ENCODE measurements around the gene BACH2. TPM values are rescaled to one million over a fixed set of nuclear protein-coding genes. Genes with fewer than 3 reads are reported as not detected.

BACH2 gene
- total RNA-seq, 1 donor from 2014 or later = 3.9 TPM

DNA sequence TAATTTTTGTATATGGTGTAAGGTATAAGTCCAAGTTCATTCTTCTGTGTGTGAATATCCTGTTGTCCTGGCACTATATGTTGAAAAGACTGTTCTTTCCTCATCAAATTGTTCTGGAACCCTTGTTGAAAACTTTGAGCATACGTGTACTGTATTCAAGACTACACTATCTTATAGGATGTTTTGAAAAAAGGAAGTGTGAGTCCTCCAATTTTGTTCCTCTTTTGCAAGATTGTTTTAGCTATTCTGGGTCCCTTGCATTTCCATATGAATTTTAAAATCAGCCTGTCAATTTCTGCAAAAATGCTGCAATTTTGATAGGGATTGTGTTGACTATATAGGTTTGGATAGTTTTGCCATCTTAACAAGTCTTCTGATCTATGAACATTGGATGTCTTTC, 195.2 kb downstream of the BACH2 start:
- no peaks in the 10 kb centered on the region for H3K36me3 ChIP-seq
- DNase-seq (ENCODE audit: low spot score) = no peak
- Mint-ChIP-seq H3K9me3 (peaks cover 10% of the 10 kb centered on the region), H3K27me3 (ENCODE audit: insufficient read depth, low read depth) (no peaks in the 10 kb centered on the region), H3K27ac (no peak overlapping the region), H3K36me3 (peaks cover 6% of the 10 kb centered on the region), H3K4me1 (peaks cover 12% of the 10 kb centered on the region), H3K4me3 (no peak overlapping the region)
- no peaks in the 10 kb centered on the region for H3K4me1 ChIP-seq
- TF ChIP-seq EZH2 (IDR thresholded peaks at IDR 0.05) (no peak), EZH2phosphoT487 (IDR thresholded peaks at IDR 0.05) (no peak)
- TF ChIP-seq, protein P1, sequence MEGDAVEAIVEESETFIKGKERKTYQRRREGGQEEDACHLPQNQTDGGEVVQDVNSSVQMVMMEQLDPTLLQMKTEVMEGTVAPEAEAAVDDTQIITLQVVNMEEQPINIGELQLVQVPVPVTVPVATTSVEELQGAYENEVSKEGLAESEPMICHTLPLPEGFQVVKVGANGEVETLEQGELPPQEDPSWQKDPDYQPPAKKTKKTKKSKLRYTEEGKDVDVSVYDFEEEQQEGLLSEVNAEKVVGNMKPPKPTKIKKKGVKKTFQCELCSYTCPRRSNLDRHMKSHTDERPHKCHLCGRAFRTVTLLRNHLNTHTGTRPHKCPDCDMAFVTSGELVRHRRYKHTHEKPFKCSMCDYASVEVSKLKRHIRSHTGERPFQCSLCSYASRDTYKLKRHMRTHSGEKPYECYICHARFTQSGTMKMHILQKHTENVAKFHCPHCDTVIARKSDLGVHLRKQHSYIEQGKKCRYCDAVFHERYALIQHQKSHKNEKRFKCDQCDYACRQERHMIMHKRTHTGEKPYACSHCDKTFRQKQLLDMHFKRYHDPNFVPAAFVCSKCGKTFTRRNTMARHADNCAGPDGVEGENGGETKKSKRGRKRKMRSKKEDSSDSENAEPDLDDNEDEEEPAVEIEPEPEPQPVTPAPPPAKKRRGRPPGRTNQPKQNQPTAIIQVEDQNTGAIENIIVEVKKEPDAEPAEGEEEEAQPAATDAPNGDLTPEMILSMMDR (IDR thresholded peaks at IDR 0.05) = no peak
- H3K4me3 ChIP-seq = no peak overlapping the region
- no peak overlapping the region for H3K4me2 ChIP-seq
- no peaks in the 10 kb centered on the region for H3F3A ChIP-seq (ENCODE audit: low read depth)
- no peaks in the 10 kb centered on the region for H3K79me2 ChIP-seq (ENCODE audit: low read depth)
- H3K9me3 ChIP-seq (ENCODE audit: low read depth) = no peaks in the 10 kb centered on the region
- H3K27ac ChIP-seq = no peak overlapping the region
- no peaks in the 10 kb centered on the region for H3K27me3 ChIP-seq
- H4K20me1 ChIP-seq (ENCODE audit: low read depth) = no peaks in the 10 kb centered on the region
- no peak overlapping the region for H2AFZ ChIP-seq (replicated peaks)
- no peak overlapping the region for H3K9ac ChIP-seq

DNA sequence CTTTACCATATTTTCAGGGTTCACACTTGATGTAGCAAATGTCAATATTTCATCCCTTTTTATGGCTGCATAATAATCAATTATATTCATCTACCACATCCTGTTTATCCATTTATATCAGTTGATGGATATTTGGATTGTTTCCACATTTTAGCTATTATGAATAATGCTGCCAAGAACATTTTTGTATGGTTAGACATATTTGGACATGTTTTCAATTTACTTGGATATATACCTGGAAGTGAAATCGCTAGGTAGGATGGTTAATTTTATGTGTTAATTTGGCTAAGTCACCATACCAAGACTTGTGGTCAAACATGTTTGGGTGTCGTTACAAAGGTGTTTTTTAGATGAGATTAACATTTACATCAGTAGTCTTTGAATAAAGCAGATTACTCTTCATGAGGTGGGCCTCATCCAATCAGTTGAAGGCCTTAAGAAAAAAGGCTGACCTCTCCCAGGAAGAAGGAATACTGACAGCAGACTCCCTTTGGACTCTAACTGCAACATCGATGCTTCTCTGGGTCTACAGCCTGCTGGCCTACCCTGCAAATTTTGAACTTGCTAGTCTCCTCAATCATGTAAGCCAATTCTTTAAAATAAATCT, 196.5 kb downstream of the BACH2 start:
- H3K36me3 Mint-ChIP-seq = peaks cover 6% of the 10 kb centered on the region
- H3K9me3 ChIP-seq (ENCODE audit: low read depth) = no peaks in the 10 kb centered on the region
- no peaks in the 10 kb centered on the region for H3K79me2 ChIP-seq (ENCODE audit: low read depth)
- H4K20me1 ChIP-seq (ENCODE audit: low read depth) = no peaks in the 10 kb centered on the region
- no peaks in the 10 kb centered on the region for H3K27me3 ChIP-seq
- peaks cover 12% of the 10 kb centered on the region for H3K4me1 Mint-ChIP-seq
- H3K4me1 ChIP-seq = no peaks in the 10 kb centered on the region
- H3K36me3 ChIP-seq = no peaks in the 10 kb centered on the region
- no peak overlapping the region for H2AFZ ChIP-seq (replicated peaks)
- H3K4me2 ChIP-seq = no peak overlapping the region
- peaks cover 10% of the 10 kb centered on the region for H3K9me3 Mint-ChIP-seq
- no peak overlapping the region for H3K9ac ChIP-seq
- TF ChIP-seq, protein P1 (IDR thresholded peaks at IDR 0.05) = no peak
- no peak for TF ChIP-seq EZH2 (IDR thresholded peaks at IDR 0.05)
- no peak for TF ChIP-seq EZH2phosphoT487 (IDR thresholded peaks at IDR 0.05)
- H3K4me3 Mint-ChIP-seq = no peak overlapping the region
- DNase-seq (ENCODE audit: low spot score) = no peak
- no peaks in the 10 kb centered on the region for H3F3A ChIP-seq (ENCODE audit: low read depth)
- H3K27ac Mint-ChIP-seq = no peak overlapping the region
- H3K4me3 ChIP-seq = no peak overlapping the region
- no peaks in the 10 kb centered on the region for H3K27me3 Mint-ChIP-seq (ENCODE audit: insufficient read depth, low read depth)
- H3K27ac ChIP-seq = no peak overlapping the region

DNA sequence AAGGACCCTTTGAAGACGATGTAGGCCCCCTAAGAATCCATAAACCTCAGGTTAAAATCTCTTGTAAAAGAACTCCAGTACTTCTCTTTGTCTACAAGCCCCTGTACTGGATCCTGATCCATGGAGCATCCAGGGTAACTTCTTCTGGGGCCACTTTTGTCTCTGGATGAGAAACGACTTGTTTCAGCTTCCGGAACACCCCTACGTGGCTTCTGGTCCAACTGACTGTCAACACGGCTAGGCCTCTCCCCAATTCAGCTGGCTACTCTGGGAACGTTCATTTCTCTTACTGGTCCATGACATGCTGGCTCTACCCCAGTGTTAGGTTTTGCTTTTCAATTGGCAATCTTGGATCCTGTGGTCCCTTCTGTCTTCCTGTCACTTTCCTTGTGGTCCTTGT, 198.0 kb downstream of the BACH2 start:
- H3K9me3 ChIP-seq (ENCODE audit: low read depth) = no peaks in the 10 kb centered on the region
- H3K79me2 ChIP-seq (ENCODE audit: low read depth) = no peaks in the 10 kb centered on the region
- no peak overlapping the region for H3K4me2 ChIP-seq
- DNase-seq (ENCODE audit: low spot score) = no peak
- H3K36me3 ChIP-seq = no peaks in the 10 kb centered on the region
- peaks cover 8% of the 10 kb centered on the region for H3K9me3 Mint-ChIP-seq
- no peak overlapping the region for H3K27ac Mint-ChIP-seq
- TF ChIP-seq EZH2phosphoT487 (IDR thresholded peaks at IDR 0.05) (no peak), EZH2 (IDR thresholded peaks at IDR 0.05) (no peak)
- TF ChIP-seq, protein P1 (IDR thresholded peaks at IDR 0.05) = no peak
- H3F3A ChIP-seq (ENCODE audit: low read depth) = no peaks in the 10 kb centered on the region
- H3K27me3 Mint-ChIP-seq (ENCODE audit: insufficient read depth, low read depth) = peaks cover 2% of the 10 kb centered on the region
- H3K4me3 ChIP-seq = no peak overlapping the region
- H3K4me1 Mint-ChIP-seq = peaks cover 12% of the 10 kb centered on the region
- no peak overlapping the region for H3K9ac ChIP-seq
- H2AFZ ChIP-seq (replicated peaks) = no peak overlapping the region
- H4K20me1 ChIP-seq (ENCODE audit: low read depth) = no peaks in the 10 kb centered on the region
- no peaks in the 10 kb centered on the region for H3K4me1 ChIP-seq
- H3K4me3 Mint-ChIP-seq = no peak overlapping the region
- peaks cover 3% of the 10 kb centered on the region for H3K36me3 Mint-ChIP-seq
- no peaks in the 10 kb centered on the region for H3K27me3 ChIP-seq
- H3K27ac ChIP-seq = no peak overlapping the region

All from neural progenitor cell (in vitro differentiated cells).